ENCODE data around the gene ATP11C. TPM values are rescaled to one million over a fixed set of nuclear protein-coding genes. Genes with fewer than 3 reads are reported as not detected.

The ATP11C gene
- total RNA-seq, 1 experiment from 2014 or later, result 19.0 TPM

- ChIA-PET CTCF (no interaction called here), POLR2A (no interaction called here)
- Mint-ChIP-seq H3K27ac (ENCODE audit: low read depth, unreplicated experiment) (no peak overlapping the region), H3K4me3 (ENCODE audit: unreplicated experiment) (no peak overlapping the region), H3K27me3 (ENCODE audit: insufficient read depth, unreplicated experiment) (no peaks in the 10 kb centered on the region), H3K36me3 (ENCODE audit: insufficient read depth, unreplicated experiment) (no peaks in the 10 kb centered on the region), H3K4me1 (ENCODE audit: insufficient read depth, unreplicated experiment) (no peaks in the 10 kb centered on the region), H3K9me3 (ENCODE audit: unreplicated experiment) (peaks cover 13% of the 10 kb centered on the region)
- no peak for DNase-seq (ENCODE audit: unreplicated experiment)
- BruUV-seq (replicated peaks), result no TSS peak
- no peak for TF ChIP-seq CTCF (IDR thresholded peaks at IDR 0.05; ENCODE audit: unreplicated experiment)
- intact Hi-C loops (cut with micrococcal nuclease), result loop anchor here (5.0 to 10.0 kb wide), 2 partner anchors 407 to 1215 kb away; no protein-coding TSS in a partner anchor
Observed at GRCh38 chrX:139972113-139972512, 39.3 kb upstream of the ATP11C start.

GRCh38 chrX:139971394-139971749 is 38.5 kb upstream of the ATP11C start:
- Mint-ChIP-seq H3K36me3 (ENCODE audit: insufficient read depth, unreplicated experiment) (no peaks in the 10 kb centered on the region), H3K4me3 (ENCODE audit: unreplicated experiment) (no peak overlapping the region), H3K27ac (ENCODE audit: low read depth, unreplicated experiment) (no peak overlapping the region), H3K27me3 (ENCODE audit: insufficient read depth, unreplicated experiment) (no peaks in the 10 kb centered on the region), H3K9me3 (ENCODE audit: unreplicated experiment) (peaks cover 10% of the 10 kb centered on the region), H3K4me1 (ENCODE audit: insufficient read depth, unreplicated experiment) (no peaks in the 10 kb centered on the region)
- TF ChIP-seq CTCF (IDR thresholded peaks at IDR 0.05; ENCODE audit: unreplicated experiment), result no peak
- POLR2A ChIA-PET, result no interaction called here
- no TSS peak for BruUV-seq (replicated peaks)
- CTCF ChIA-PET, result interaction anchor here (0.8 kb wide), 1 partner anchor 1673 kb away, joined by 4 read pairs; no protein-coding TSS in a partner anchor
- no peak for DNase-seq (ENCODE audit: unreplicated experiment)
- intact Hi-C loops (cut with micrococcal nuclease), result loop anchor here (2.0 to 10.0 kb wide), 3 partner anchors 407 to 1214 kb away; no protein-coding TSS in a partner anchor

- DNase-seq (ENCODE audit: unreplicated experiment), result no peak
- intact Hi-C loops (cut with micrococcal nuclease), result no loop called here
- Mint-ChIP-seq H3K4me3 (ENCODE audit: unreplicated experiment) (no peak overlapping the region), H3K9me3 (ENCODE audit: unreplicated experiment) (no peaks in the 10 kb centered on the region), H3K27me3 (ENCODE audit: insufficient read depth, unreplicated experiment) (no peaks in the 10 kb centered on the region), H3K36me3 (ENCODE audit: insufficient read depth, unreplicated experiment) (no peaks in the 10 kb centered on the region), H3K4me1 (ENCODE audit: insufficient read depth, unreplicated experiment) (no peaks in the 10 kb centered on the region), H3K27ac (ENCODE audit: low read depth, unreplicated experiment) (no peak overlapping the region)
- CTCF ChIA-PET, result no interaction called here
- no peak for TF ChIP-seq CTCF (IDR thresholded peaks at IDR 0.05; ENCODE audit: unreplicated experiment)
- no TSS peak for BruUV-seq (replicated peaks)
- POLR2A ChIA-PET, result no interaction called here
Observed at GRCh38 chrX:139969286-139969685, 36.4 kb upstream of the ATP11C start.

GRCh38 chrX:139967750-139968149 is 34.9 kb upstream of the ATP11C start:
- Mint-ChIP-seq H3K27me3 (ENCODE audit: insufficient read depth, unreplicated experiment) (no peaks in the 10 kb centered on the region), H3K4me3 (ENCODE audit: unreplicated experiment) (no peak overlapping the region), H3K36me3 (ENCODE audit: insufficient read depth, unreplicated experiment) (no peaks in the 10 kb centered on the region), H3K9me3 (ENCODE audit: unreplicated experiment) (peaks cover 6% of the 10 kb centered on the region), H3K4me1 (ENCODE audit: insufficient read depth, unreplicated experiment) (no peaks in the 10 kb centered on the region), H3K27ac (ENCODE audit: low read depth, unreplicated experiment) (no peak overlapping the region)
- ChIA-PET POLR2A (no interaction called here), CTCF (no interaction called here)
- intact Hi-C loops (cut with micrococcal nuclease), result no loop called here
- no TSS peak for BruUV-seq (replicated peaks)
- TF ChIP-seq CTCF (IDR thresholded peaks at IDR 0.05; ENCODE audit: unreplicated experiment), result no peak
- no peak for DNase-seq (ENCODE audit: unreplicated experiment)

All from MCF 10A (cell line).